BLaER1 treated with 17β-estradiol and CSF1 and Interleukin-3, amounts not matched to agents 10 nM and 100 nM (cell line): Measurements from ENCODE around the gene APOBEC2.
"Not testable (repeated sequence)": the region's sequence is repeated elsewhere in the genome, so short reads cannot be mapped to it uniquely, and the experiment has no call there.

Source experiments
- H3K27ac ChIP-seq, 11 experiments: shearing (Covaris generic); formaldehyde crosslinking; 2 replicates each; pipeline ENCODE4 v1.8.1; 2022
- H3K27me3 ChIP-seq, 11 experiments: shearing (Covaris generic); formaldehyde crosslinking; 2 replicates each; pipeline ENCODE4 v1.8.1; 2022
- H3K36me3 ChIP-seq, 11 experiments: shearing (Covaris generic); formaldehyde crosslinking; 2 replicates each; pipeline ENCODE4 v1.8.1; 2022
- H3K4me1 ChIP-seq, 10 experiments: shearing (Covaris generic); formaldehyde crosslinking; 2 replicates each; pipeline ENCODE4 v1.8.1; 2022
- H3K4me2 ChIP-seq, 11 experiments: shearing (Covaris generic); formaldehyde crosslinking; 2 replicates each; pipeline ENCODE4 v1.8.1; 2022
- H3K4me3 ChIP-seq, 10 experiments: shearing (Covaris generic); formaldehyde crosslinking; 2 replicates each; pipeline ENCODE4 v1.8.1; 2022
- H3K9ac ChIP-seq, 11 experiments: shearing (Covaris generic); formaldehyde crosslinking; 2 replicates each; pipeline ENCODE4 v1.8.1; 2022
- H3K9me3 ChIP-seq, 11 experiments: shearing (Covaris generic); formaldehyde crosslinking; replicated peaks in 1 of 11; 2 replicates each; pipeline ENCODE4 v1.8.1; 2022
- H4K20me1 ChIP-seq, 11 experiments: shearing (Covaris generic); formaldehyde crosslinking; 2 replicates each; pipeline ENCODE4 v1.8.1; 2022
- Cebpa-rat ChIP-seq, 11 experiments: shearing (Covaris generic); IDR thresholded peaks; 2 replicates each; pipeline ENCODE4 v1.8.1; 2022

Gene APOBEC2

DNA sequence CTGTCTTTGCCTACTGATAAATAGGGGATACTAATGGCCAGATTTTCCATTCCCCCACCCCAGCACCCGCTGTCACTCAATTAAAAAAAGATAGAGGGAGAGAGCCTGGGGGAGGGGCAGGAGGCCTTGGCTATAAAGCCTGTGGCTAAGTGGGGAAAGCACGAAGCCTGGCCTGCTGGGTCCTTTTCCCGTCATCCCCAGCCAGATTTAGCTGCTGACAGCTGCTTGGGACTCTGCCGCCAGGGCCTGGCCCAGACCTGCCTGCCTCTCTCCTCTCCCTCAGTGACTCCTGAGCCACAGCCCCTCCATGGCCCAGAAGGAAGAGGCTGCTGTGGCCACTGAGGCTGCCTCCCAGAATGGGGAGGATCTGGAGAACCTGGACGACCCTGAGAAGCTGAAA is at the start of gene APOBEC2:
APOBEC2 (plus strand) TSS at position 162 of the 400 bp plus-strand sequence; CDS start at position 308, 146 bp downstream.
- peaks cover 21 to 64% (median 60%) of the 10 kb centered on the region in 10 experiments for H3K4me1 ChIP-seq
- no peak within 1 kb of the TSS for H3K9ac ChIP-seq
- no peaks in the 10 kb centered on the region for H3K9me3 ChIP-seq
- H4K20me1 ChIP-seq: no peaks in the 10 kb centered on the region
- no peak within 1 kb of the TSS for H3K4me3 ChIP-seq
- H3K27me3 ChIP-seq: no peaks in the 10 kb centered on the region
- H3K4me2 ChIP-seq: peak within 1 kb of the TSS; percentile 67 to 89 (median 77)
- no peak for TF ChIP-seq Cebpa-rat (IDR thresholded peaks at IDR 0.05)
- no peaks in the 10 kb centered on the region for H3K36me3 ChIP-seq
- 0 out of 22 replicates have a peak within 1 kb of the TSS, but pooled peaks of 2 of the 11 experiments have one; percentile 9 to 21 for H3K27ac ChIP-seq

DNA sequence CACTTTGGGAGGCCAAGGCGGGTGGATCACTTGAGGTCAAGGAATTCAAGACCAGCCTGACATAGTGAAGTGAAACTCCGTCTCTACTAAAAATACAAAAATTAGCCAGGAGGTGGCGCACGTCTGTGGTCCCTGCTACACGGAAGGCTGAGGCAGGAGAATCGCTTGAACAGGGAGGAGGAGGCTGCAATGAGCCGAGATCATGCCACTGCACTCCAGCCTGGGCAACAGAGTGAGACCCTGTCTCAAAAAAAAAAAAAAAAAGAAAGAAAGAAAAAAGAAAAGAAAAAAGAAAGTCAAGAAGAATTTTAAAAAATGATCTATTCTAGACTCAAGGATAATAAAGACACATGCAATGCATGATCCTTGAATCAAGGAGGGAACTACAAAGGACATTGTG is 46.8 kb upstream of the APOBEC2 start:
- H3K9me3 ChIP-seq, H3K4me3 ChIP-seq, H3K36me3 ChIP-seq, H3K9ac ChIP-seq, H4K20me1 ChIP-seq, H3K27me3 ChIP-seq, H3K27ac ChIP-seq: not testable (repeated sequence)
- peaks cover 0 to 15% (median 12%) of the 10 kb centered on the region in 10 experiments; a peak in 15 of 20 replicates for H3K4me1 ChIP-seq
- peak overlapping the region in 2 of 11 experiments; percentile 10 to 54; a peak in 3 of 22 replicates for H3K4me2 ChIP-seq

DNA sequence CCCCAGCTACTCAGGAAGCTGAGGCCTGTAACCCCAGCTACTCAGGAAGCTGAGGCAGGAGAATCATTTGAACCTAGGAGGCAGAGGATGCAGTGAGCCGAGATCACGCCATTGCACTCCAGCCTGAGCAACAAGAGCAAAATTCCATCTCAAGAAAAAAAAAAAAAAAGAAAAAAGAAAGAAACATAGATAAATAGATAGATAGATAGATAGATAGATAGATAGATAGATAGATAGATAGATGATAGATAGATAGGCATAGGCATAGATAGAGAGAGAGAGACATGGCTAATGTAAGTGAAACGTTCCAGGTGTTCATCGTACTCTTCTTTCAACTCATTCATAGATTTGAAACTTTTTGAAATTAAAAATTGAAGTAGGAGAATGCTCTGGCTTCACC is 46.0 kb upstream of the APOBEC2 start:
- Histone ChIP-seq H3K4me1 (peaks cover 0 to 15% (median 12%) of the 10 kb centered on the region in 10 experiments; a peak in 15 of 20 replicates), H3K4me2 (peak overlapping the region in 8 of 11 experiments; percentile 33 to 59 (median 50); a peak in 14 of 22 replicates)
- not testable (repeated sequence) for H3K4me3 ChIP-seq, H4K20me1 ChIP-seq, H3K9me3 ChIP-seq, H3K9ac ChIP-seq, H3K27ac ChIP-seq, H3K27me3 ChIP-seq, H3K36me3 ChIP-seq

DNA sequence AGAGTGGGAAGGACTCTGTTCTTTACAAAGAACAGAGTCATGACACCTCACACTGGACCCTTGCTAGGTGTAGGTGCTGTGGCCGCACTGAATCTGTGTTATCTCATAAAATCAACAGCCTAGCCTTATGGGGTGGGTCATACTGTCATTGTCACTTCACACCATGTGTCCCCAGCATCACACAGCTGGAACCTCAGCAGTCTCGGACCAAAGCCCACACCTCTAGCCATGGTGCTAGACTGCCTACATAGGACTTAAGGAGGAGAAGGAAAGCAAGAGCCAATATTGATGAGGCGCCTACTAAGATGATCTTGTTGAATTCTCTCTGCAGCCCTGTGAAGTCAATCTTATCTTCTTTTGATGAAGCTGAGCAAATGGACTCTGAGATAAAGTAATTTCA is 45.0 kb upstream of the APOBEC2 start:
- no peak for TF ChIP-seq Cebpa-rat (IDR thresholded peaks at IDR 0.05)
- no peaks in the 10 kb centered on the region for H3K27me3 ChIP-seq
- H4K20me1 ChIP-seq: no peaks in the 10 kb centered on the region
- no peak overlapping the region for H3K4me2 ChIP-seq
- no peaks in the 10 kb centered on the region for H3K36me3 ChIP-seq
- H3K27ac ChIP-seq: no peak overlapping the region
- H3K9ac ChIP-seq: no peak overlapping the region
- H3K4me1 ChIP-seq: peaks cover 0 to 15% (median 12%) of the 10 kb centered on the region in 10 experiments; a peak in 15 of 20 replicates
- H3K4me3 ChIP-seq: no peak overlapping the region
- H3K9me3 ChIP-seq: no peaks in the 10 kb centered on the region

DNA sequence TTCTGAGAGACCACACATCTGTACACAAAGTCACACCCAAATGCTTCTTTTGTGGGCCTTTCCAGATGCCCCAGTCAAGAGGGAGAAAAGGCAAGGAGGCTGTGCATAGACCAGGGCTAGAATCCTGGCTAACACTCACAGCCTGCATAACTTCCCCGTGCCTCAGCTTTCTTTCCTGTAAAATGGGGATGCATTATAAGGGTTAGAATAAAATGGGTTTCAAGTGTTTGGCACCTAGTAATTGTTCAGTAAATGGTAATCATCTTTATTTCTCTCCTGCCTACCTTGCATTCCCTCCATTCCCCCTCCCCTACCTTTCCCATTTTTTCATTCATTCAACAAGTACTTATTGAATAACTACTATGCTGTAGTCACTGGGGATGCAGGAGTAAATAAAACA is 43.3 kb upstream of the APOBEC2 start:
- Histone ChIP-seq H3K4me1 (peaks cover 0 to 15% (median 12%) of the 10 kb centered on the region in 10 experiments; a peak in 15 of 20 replicates), H4K20me1 (no peaks in the 10 kb centered on the region), H3K36me3 (no peaks in the 10 kb centered on the region), H3K27ac (no peak overlapping the region), H3K4me2 (no peak overlapping the region), H3K4me3 (no peak overlapping the region), H3K9ac (no peak overlapping the region), H3K9me3 (no peaks in the 10 kb centered on the region), H3K27me3 (no peaks in the 10 kb centered on the region)
- TF ChIP-seq Cebpa-rat (IDR thresholded peaks at IDR 0.05): no peak

DNA sequence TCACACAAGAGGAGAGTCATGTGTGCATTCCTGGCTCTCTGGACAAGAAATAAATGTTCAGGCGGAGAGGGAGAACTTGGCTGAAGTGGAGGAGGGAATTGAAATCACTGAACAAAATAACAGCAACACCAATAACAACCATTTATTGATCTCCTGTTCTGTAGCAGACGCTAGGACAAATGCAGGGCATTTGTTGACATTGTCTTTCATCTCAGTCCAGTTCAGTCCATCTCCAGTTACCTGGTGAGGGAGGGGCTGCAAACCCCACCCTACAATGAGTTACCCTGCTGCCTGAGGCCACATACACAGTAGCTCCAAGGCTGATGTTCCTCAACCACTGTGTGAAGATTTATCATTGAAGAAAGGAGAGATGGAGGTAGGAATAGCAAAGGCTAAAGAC is 41.3 kb upstream of the APOBEC2 start:
- no peak for TF ChIP-seq Cebpa-rat (IDR thresholded peaks at IDR 0.05)
- Histone ChIP-seq H3K27me3 (no peaks in the 10 kb centered on the region), H3K4me1 (peaks cover 0 to 11% (median 9%) of the 10 kb centered on the region in 10 experiments; a peak in 15 of 20 replicates), H3K36me3 (no peaks in the 10 kb centered on the region), H4K20me1 (no peaks in the 10 kb centered on the region), H3K4me3 (no peak overlapping the region), H3K4me2 (no peak overlapping the region), H3K9me3 (no peaks in the 10 kb centered on the region), H3K9ac (no peak overlapping the region), H3K27ac (no peak overlapping the region)

DNA sequence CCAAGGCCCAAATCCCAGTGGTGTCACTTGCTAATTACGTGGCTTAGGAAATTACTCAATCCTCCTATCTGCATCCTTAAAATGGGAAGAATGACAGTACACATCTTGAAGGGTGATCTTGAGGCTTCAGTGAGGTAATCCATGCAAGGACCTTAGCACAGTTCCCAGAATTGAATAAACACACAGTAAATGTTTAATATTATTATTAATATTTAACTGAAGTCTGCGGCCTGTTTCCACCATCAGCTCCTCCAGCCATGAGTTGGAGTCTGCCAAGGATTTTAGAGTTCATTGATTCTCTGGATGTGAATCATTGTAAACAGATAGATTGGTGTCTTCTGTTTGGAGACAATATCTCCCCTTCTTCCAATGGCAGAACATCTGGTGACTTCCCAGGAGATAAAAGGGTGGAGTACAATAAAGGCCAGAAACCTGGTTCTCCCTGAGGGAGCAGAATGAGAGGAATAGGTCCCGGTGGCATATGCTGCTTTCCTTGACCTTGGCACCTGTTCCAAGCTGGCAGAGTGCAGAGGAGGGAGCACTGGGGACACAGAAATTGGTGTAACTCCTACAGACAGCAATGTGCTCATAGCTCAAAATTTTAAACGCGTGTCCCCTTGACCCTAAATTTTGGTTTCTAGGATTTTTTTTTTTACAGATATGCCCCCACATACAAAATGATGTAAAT is 39.4 kb upstream of the APOBEC2 start:
- no peak overlapping the region for H3K27ac ChIP-seq
- H3K9me3 ChIP-seq: no peaks in the 10 kb centered on the region
- TF ChIP-seq Cebpa-rat (IDR thresholded peaks at IDR 0.05): no peak
- H3K4me3 ChIP-seq: no peak overlapping the region
- no peak overlapping the region for H3K9ac ChIP-seq
- no peaks in the 10 kb centered on the region for H4K20me1 ChIP-seq
- H3K36me3 ChIP-seq: no peaks in the 10 kb centered on the region
- no peaks in the 10 kb centered on the region for H3K4me1 ChIP-seq
- no peaks in the 10 kb centered on the region for H3K27me3 ChIP-seq
- H3K4me2 ChIP-seq: no peak overlapping the region

DNA sequence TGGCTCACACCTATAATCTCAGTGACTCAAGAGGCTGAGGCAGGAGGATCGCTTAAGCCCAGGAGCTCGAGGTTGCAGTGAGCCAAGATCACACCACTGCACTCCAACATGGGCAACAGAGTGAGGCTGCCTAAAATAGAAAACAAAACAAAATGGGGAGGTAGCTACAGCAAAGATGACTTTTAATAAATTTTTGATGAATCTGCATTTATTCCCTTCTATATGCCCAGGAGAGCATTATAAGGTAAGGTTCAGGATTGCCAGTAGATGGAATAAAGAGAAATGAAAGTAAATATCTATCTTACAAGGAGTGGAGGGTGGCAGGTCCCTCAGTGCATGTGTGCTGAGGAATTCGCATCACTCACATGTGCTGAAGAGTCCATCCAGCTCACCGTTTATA is 38.2 kb upstream of the APOBEC2 start:
- Histone ChIP-seq H3K4me1 (no peaks in the 10 kb centered on the region), H3K4me2 (no peak overlapping the region), H3K27me3 (no peaks in the 10 kb centered on the region), H4K20me1 (no peaks in the 10 kb centered on the region), H3K9me3 (no peaks in the 10 kb centered on the region), H3K9ac (no peak overlapping the region), H3K36me3 (no peaks in the 10 kb centered on the region), H3K27ac (no peak overlapping the region), H3K4me3 (no peak overlapping the region)
- TF ChIP-seq Cebpa-rat (IDR thresholded peaks at IDR 0.05): no peak

DNA sequence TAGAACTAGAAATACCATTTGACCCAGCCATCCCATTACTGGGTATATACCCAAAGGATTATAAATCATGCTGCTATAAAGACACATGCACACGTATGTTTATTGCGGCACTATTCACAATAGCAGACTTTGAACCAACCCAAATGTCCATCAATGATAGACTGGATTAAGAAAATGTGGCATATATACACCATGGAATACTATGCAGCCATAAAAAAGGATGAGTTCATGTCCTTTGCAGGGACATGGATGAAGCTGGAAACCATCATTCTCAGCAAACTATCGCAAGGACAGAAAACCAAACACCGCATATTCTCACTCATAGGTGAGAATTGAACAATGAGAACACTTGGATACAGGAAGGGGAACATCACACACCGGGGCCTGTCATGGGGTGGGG is 37.1 kb upstream of the APOBEC2 start:
- H3K4me2 ChIP-seq, H3K27ac ChIP-seq, H4K20me1 ChIP-seq, H3K9me3 ChIP-seq, H3K36me3 ChIP-seq, H3K9ac ChIP-seq, H3K4me1 ChIP-seq, H3K27me3 ChIP-seq, H3K4me3 ChIP-seq: not testable (repeated sequence)

DNA sequence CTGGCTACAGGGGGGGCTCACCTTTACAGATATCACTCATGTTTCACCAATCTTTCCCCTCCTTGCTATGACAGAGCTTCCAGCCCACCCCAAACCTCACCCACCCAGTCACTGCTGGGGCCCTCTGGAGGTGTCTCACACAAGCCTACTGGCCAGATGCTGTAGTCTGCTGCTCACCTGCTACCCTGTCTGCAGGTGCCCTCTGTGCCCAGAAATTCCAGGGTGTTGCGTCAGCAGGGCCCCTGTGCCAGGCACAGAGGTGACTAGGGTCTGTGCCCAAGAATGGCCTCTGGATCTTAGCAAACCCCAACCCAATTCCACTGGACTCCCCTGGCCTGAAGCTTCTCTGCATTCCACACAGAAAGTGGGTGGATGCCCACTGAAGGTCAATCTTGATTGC is 35.3 kb upstream of the APOBEC2 start:
- Histone ChIP-seq H3K4me3 (no peak overlapping the region), H3K9ac (no peak overlapping the region), H4K20me1 (no peaks in the 10 kb centered on the region), H3K27me3 (no peaks in the 10 kb centered on the region), H3K4me2 (no peak overlapping the region), H3K4me1 (no peaks in the 10 kb centered on the region), H3K9me3 (peaks cover 0 to 10% (median 0%) of the 10 kb centered on the region in 11 experiments; a peak in 5 of 22 replicates), H3K36me3 (peaks cover 0 to 10% (median 0%) of the 10 kb centered on the region in 11 experiments; a peak in 1 of 22 replicates), H3K27ac (no peak overlapping the region)
- no peak for TF ChIP-seq Cebpa-rat (IDR thresholded peaks at IDR 0.05)
